K562 (cell line): Measurements from ENCODE around the gene RAB7A. TPM values are rescaled to one million over a fixed set of nuclear protein-coding genes. Genes with fewer than 3 reads are reported as not detected.

Experiments
- ATAC-seq: fragments of 200-7000 bp; cut with Tn5 transposase; 3 replicates; pipeline ENCODE4 v1.9.1; 2020; ENCODE audit warnings: moderate library complexity
- BruUV-seq: library from RNA; stranded (reverse); fragments of 400-500 nt; replicated peaks from 2 replicates; lab custom pipeline; 2021; lab: Mats Ljungman, UMichigan
- CTCF ChIA-PET: fragments of 300-600 bp; formaldehyde crosslinking; extraction: SDS; loops from one replicate; lab custom pipeline; 2021; ENCODE audit warnings: low intra/inter-chr PET ratio; lab: Yijun Ruan, JAX
- POLR2A ChIA-PET: fragments of 300-600, 350-650 bp; sonication (Branson Sonifier 250); formaldehyde crosslinking; extraction: SDS; loops from one replicate; lab custom pipeline; 2021; ENCODE audit warnings: antibody characterized with exemption, inconsistent platforms; lab: Yijun Ruan, JAX
- DNase-seq, 4 experiments: peaks; one replicate each; pipeline versions ENCODE4 v3.0.0 to v3.0.0-alpha.2; 2011 to 2018; ENCODE audit warnings: low spot score in 3 of 4, mixed read lengths in 3 of 4; ENCODE audit errors: extremely low read depth in 1 of 4
- FAIRE-seq: peaks from 2 replicates; lab custom pipeline; 2011; peaks lifted over from hg19 to GRCh38; lab: Jason Lieb, UNC
- H2AFZ ChIP-seq: 2 replicates; pipeline ENCODE4 v1.6.0; 2011; ENCODE audit warnings: low read depth, low read length, control low read depth, inconsistent platforms
- H3K27ac ChIP-seq: fragments of 200-600 bp; 3 replicates; pipeline ENCODE4 v1.8.0; 2011; ENCODE audit warnings: low read depth, mild to moderate bottlenecking, control low read depth, inconsistent platforms, low read length, moderate library complexity, mixed read lengths; ENCODE audit errors: extremely low read depth
- H3K27me3 ChIP-seq, 2 experiments: fragments of 300-600 bp in 1 of 2; 2 replicates in 1 of 2; 3 replicates in 1 of 2; pipeline versions ENCODE4 v1.6.0 to v1.8.0; 2011; ENCODE audit warnings: inconsistent platforms in 2 of 2, low read length in 2 of 2, mild to moderate bottlenecking in 1 of 2, mixed read lengths in 1 of 2, moderate library complexity in 1 of 2; ENCODE audit not compliant: control insufficient read depth in 2 of 2, insufficient read depth in 2 of 2
- H3K36me3 ChIP-seq: fragments of 300-600 bp; 3 replicates; pipeline ENCODE4 v1.8.0; 2011; ENCODE audit warnings: mild to moderate bottlenecking, low read length, inconsistent platforms; ENCODE audit not compliant: control insufficient read depth, insufficient read depth
- H3K4me1 ChIP-seq, 2 experiments: fragments of 200-600 bp in 1 of 2; replicated peaks in 1 of 2; 2 replicates in 1 of 2; 3 replicates in 1 of 2; pipeline versions ENCODE4 v1.5.1 to v1.8.0; 2011; ENCODE audit warnings: inconsistent platforms in 2 of 2, low read length in 2 of 2, mild to moderate bottlenecking in 1 of 2, mixed read lengths in 1 of 2, moderate library complexity in 1 of 2; ENCODE audit not compliant: control insufficient read depth in 2 of 2, insufficient read depth in 2 of 2
- H3K4me2 ChIP-seq: 2 replicates; pipeline ENCODE4 v1.6.1; 2011; ENCODE audit warnings: low read length, control low read depth, inconsistent platforms, mixed read lengths; ENCODE audit not compliant: insufficient read depth
- H3K4me3 ChIP-seq: fragments of 200-600 bp; sonication (generic), shearing (Covaris generic); 2 replicates; pipeline ENCODE4 v1.5.1; 2016; ENCODE audit warnings: control low read depth, inconsistent platforms
- H3K79me2 ChIP-seq: fragments of 200-600 bp; 3 replicates; pipeline ENCODE4 v1.8.0; 2011; ENCODE audit warnings: low read length, inconsistent platforms; ENCODE audit not compliant: control insufficient read depth, insufficient read depth
- H3K9ac ChIP-seq, 2 experiments: 2 replicates each; pipeline versions ENCODE4 v1.6.0 to v1.6.1; 2011; ENCODE audit warnings: low read depth in 2 of 2, low read length in 2 of 2, control low read depth in 1 of 2, inconsistent platforms in 1 of 2, mild to moderate bottlenecking in 1 of 2, mixed read lengths in 1 of 2; ENCODE audit not compliant: insufficient read depth in 1 of 2
- H3K9me1 ChIP-seq: one replicate; pipeline ENCODE4 v1.6.0; 2011; ENCODE audit warnings: inconsistent platforms, mild to moderate bottlenecking, low read length, moderate library complexity; ENCODE audit not compliant: control insufficient read depth, insufficient read depth
- H3K9me3 ChIP-seq: replicated peaks from 2 replicates; pipeline ENCODE4 v1.5.1; 2011; ENCODE audit warnings: low read depth, low read length, inconsistent platforms; ENCODE audit not compliant: control insufficient read depth, insufficient read depth
- H4K20me1 ChIP-seq: replicated peaks from 2 replicates; pipeline ENCODE4 v1.6.1; 2011; ENCODE audit warnings: low read length, inconsistent platforms, mixed read lengths; ENCODE audit not compliant: control insufficient read depth, insufficient read depth
- ESRRA ChIP-seq: fragments of 450-650 bp; IDR thresholded peaks from 2 replicates; pipeline ENCODE4 v1.6.1; 2014; ENCODE audit warnings: low read depth, mild to moderate bottlenecking, moderate library complexity, borderline replicate concordance
- JUN ChIP-seq, 2 experiments: sonication (generic) in 1 of 2; formaldehyde crosslinking in 1 of 2; IDR thresholded peaks; 2 replicates each; pipeline versions ENCODE4 v1.6.1 to v1.8.0; 2012 to 2022; ENCODE audit warnings: borderline replicate concordance in 2 of 2, mild to moderate bottlenecking in 2 of 2, improper control_type of control experiment in 1 of 2, low read depth in 1 of 2, low read length in 1 of 2, missing genetic modification reagents in 1 of 2
- NR2F6 ChIP-seq: fragments of 450-650 bp; formaldehyde crosslinking; IDR thresholded peaks from 2 replicates; pipeline ENCODE4 v1.4.0; 2020; ENCODE audit warnings: mild to moderate bottlenecking
- RHOXF2B ChIP-seq: fragments of 250-450 bp; sonication (Bioruptor Pico); conservative IDR thresholded peaks from 2 replicates; pipeline ENCODE4 v1.5.1; 2021
- WGBS: fragments of 100-300 bp; shearing (Covaris generic); methylation state at CpG from one replicate; pipeline ENCODE4 v1.1.6; 2016; ENCODE audit warnings: low coverage, mixed read lengths; ENCODE audit not compliant: insufficient coverage; ENCODE audit errors: missing lambda C conversion rate; 5-methylcytosine and 5-hydroxymethylcytosine counted together
- in situ Hi-C: fragments of 300-500 bp; cut with MboI; formaldehyde crosslinking; loops from 4 replicates; pipeline ENCODE4 v1.15.0; 2018; ENCODE audit warnings: inconsistent platforms, mixed read lengths
- intact Hi-C: fragments of 100-400 bp; cut with micrococcal nuclease; formaldehyde crosslinking; loops from 2 replicates; pipeline ENCODE4 v1.14.2; 2022
- polyA plus RNA-seq, 8 experiments: library from polyadenylated mRNA; depleted of rRNA in 4 of 8; stranded (reverse) in 5 of 8; unstranded in 3 of 8; fragments of >200 nt; fragmentation: Nextera tagmentation in 2 of 8; fragmentation: Illumina TruSeq in 1 of 8; extraction: Ambion mirVana in 2 of 8; extraction: Trizol in 1 of 8; gene quantifications; 2 replicates each; pipeline versions ENCODE4 v1.2.1 to v1.2.3, GENCODE V29; 2011 to 2014; ENCODE audit warnings: inconsistent platforms in 1 of 8, missing spikeins in 1 of 8
- total RNA-seq, 7 experiments: library from RNA; depleted of rRNA in 6 of 7; stranded (reverse); fragments of >200 nt in 6 of 7; fragmentation: Illumina TruSeq in 2 of 7; extraction: Trizol in 2 of 7; gene quantifications; 2 replicates each; pipeline versions ENCODE4 v1.2.1 to v1.2.3, GENCODE V29; 2011 to 2021; ENCODE audit warnings: low replicate concordance in 1 of 7

RAB7A gene
- total and polyA plus RNA-seq, 9 of the 15 experiments (the other 6 are each of a cell fraction or from before 2014, with no cell fraction given) = 30.9 to 204 (median 72.8) TPM

DNA sequence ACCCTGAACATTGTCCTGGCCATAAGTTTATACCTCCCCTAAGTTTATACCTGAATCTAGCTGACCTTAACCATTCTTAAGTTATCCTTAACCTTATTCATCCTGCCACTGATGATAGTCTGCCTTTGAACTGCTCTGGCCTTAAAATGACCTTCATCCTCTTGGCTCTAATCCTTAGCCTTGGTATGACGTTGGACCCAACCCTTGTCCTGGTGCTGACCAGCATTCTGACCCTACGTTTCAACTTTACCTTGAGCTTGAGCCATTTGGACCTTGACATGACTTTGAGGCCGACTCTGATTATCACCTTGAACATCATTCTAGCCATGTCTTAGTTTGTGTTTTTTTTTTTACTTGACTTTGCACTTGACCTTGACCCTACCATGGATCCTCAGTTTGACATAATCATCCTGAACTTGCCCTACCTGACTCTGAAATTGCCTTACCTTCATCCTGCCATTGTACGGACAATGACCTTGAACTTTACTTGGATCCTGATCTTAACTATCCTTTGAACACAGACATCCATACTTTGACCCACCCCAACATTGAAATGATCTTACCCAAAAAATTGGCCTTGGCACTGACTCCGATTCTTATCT lies 92.3 kb downstream of the RAB7A start:
- ATAC-seq (no peak), DNase-seq (no peak), FAIRE-seq (peak; percentile 37)
- no peak overlapping the region for H3K4me3 ChIP-seq
- no peaks in the 10 kb centered on the region for H3K9me3 ChIP-seq
- BruUV-seq = no TSS peak
- no peak overlapping the region for H2AFZ ChIP-seq
- 94% methylated on average over 5 of the region's 5 CpGs for WGBS
- intact Hi-C loops (no loop called here), in situ Hi-C loops (no loop called here)
- H3K27me3 ChIP-seq = no peaks in the 10 kb centered on the region
- no peaks in the 10 kb centered on the region for H3K9me1 ChIP-seq
- no peaks in the 10 kb centered on the region for H4K20me1 ChIP-seq
- no peaks in the 10 kb centered on the region for H3K79me2 ChIP-seq
- ChIA-PET CTCF (no interaction called here), POLR2A (no interaction called here)
- H3K4me2 ChIP-seq = no peak overlapping the region
- peaks cover 53% of the 10 kb centered on the region; the same call in 2 of the 3 replicates for H3K36me3 ChIP-seq
- H3K4me1 ChIP-seq = no peaks in the 10 kb centered on the region
- H3K27ac ChIP-seq = no peak overlapping the region
- TF ChIP-seq JUN (IDR thresholded peaks at IDR 0.05; ENCODE audit: borderline replicate concordance, low read depth, low read length) (no peak), JUN (CRISPR knock-in tag; IDR thresholded peaks at IDR 0.05; ENCODE audit: borderline replicate concordance) (no peak), ESRRA (peak; percentile 44; the same call in 1 of the 2 replicates)
- no peak overlapping the region for H3K9ac ChIP-seq

DNA sequence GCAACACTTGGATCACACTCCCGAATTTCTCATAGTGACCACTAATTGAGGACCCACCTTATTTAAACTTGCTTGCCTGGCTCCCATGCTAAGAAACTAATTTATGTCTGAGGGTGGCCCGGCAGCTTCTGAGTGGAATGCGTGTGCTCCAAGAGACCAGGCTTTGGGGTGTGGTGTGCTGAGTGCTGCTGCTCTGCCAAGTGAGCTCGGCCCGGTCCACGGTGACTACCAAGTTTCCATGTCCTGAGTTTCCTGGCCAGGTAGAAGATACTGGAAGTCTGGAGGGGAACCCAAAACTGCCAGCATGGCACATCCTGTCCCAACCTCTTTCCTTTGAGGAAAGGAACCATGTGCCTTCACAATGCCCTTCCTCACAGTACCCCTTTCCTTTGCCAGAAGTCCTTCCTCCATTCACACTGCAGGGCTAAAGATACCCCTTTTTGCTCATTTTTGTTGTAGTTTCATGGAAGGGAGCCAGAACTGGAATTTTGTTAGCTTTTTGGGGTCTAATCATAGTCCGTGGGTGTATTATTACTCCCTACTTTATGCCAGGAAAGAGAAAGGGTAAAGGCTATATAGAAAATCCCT lies 94.4 kb downstream of the RAB7A start:
- no TSS peak for BruUV-seq
- TF ChIP-seq RHOXF2B (no peak), NR2F6 (CRISPR knock-in tag) (no peak)
- TF ChIP-seq, all 486 proteins: peak for 0
- WGBS = 92% methylated on average over 7 of the region's 7 CpGs
- Histone ChIP-seq H2AFZ (no peak overlapping the region), H3K9me3 (no peaks in the 10 kb centered on the region), H3K27me3 (no peaks in the 10 kb centered on the region), H3K9me1 (no peaks in the 10 kb centered on the region), H3K27ac (no peak overlapping the region), H4K20me1 (no peaks in the 10 kb centered on the region), H3K4me2 (no peak overlapping the region), H3K9ac (0 out of 4 replicates have a peak overlapping the region, but pooled peaks of 1 of the 2 experiments have one; percentile 33), H3K4me3 (no peak overlapping the region), H3K36me3 (peaks cover 34% of the 10 kb centered on the region; the same call in 2 of the 3 replicates), H3K79me2 (no peaks in the 10 kb centered on the region), H3K4me1 (no peaks in the 10 kb centered on the region; a peak in 1 of 5 replicates)
- no peak for DNase-seq
- intact Hi-C loops = no loop called here
- FAIRE-seq = no peak
- no peak for ATAC-seq
- CTCF ChIA-PET = no interaction called here
- in situ Hi-C loops = no loop called here
- POLR2A ChIA-PET = no interaction called here
